HG03571 (cell line): ENCODE measurements around the gene SLC35C1.
"Not testable (repeated sequence)": the region's sequence is repeated elsewhere in the genome, so short reads cannot be mapped to it uniquely, and the experiment has no call there.

ENCODE experiments used
- ATAC-seq: cut with Tn5 transposase; IDR thresholded peaks from one replicate; pipeline ENCODE4 v1.9.1; 2021; ENCODE audit not compliant: unreplicated experiment

Gene SLC35C1

DNA sequence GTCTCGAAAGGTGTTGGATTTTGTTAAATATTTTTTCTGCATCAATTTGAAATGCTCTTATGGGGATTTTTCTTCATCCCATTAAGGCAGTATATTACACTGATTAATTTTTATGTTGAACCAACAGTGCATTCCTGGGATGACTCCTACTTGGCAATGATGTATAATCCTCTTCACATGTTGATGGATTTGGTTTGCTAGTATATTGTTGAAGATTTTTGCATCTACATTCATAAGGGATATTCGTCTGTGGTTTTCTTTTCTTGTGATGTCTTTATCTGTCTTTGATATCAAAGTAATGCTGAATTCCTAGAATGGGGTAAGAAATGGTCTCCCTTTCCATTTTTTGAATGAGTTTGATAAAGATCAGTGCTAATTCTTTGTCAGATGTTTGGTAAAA lies 18.7 kb upstream of the SLC35C1 start:
- no peak for ATAC-seq

DNA sequence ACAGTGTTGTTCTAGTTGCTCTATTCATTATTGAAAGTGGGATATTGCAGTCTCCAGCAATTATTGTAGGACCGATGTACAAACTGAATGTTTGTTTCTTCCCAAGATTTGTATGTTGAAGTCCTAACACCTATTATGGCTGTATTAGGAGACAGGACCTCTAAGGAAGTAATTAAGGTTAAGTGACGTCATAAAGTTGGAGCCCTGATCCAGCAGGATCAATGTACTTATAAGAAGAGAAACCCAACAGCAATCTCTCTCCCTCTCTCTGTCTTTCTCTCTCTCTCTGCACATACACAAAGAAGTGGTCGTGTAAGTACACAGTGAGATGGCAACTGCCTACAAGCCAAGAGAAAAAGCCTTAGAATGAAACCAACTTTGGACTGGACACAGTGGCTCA lies 16.1 kb upstream of the SLC35C1 start:
- no peak for ATAC-seq

DNA sequence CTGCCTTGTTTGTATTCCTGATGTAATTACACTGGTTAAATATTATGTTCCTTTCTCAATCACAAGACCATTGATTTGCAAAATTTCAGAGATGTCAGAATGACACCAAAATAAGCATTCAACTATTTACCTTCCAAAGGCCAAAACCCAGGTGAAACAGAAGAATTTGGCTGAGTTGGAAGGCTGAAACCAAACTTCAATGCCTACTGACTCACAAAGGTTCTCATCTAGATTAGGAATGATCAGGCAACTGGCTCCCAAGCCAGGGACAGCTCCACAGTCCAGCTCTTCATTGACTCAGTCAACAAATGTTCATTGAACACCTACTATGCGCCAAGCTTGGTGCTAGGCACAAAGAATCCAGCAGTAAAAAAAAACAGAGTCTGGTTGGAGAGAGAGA lies 13.4 kb upstream of the SLC35C1 start:
- ATAC-seq, result no peak

DNA sequence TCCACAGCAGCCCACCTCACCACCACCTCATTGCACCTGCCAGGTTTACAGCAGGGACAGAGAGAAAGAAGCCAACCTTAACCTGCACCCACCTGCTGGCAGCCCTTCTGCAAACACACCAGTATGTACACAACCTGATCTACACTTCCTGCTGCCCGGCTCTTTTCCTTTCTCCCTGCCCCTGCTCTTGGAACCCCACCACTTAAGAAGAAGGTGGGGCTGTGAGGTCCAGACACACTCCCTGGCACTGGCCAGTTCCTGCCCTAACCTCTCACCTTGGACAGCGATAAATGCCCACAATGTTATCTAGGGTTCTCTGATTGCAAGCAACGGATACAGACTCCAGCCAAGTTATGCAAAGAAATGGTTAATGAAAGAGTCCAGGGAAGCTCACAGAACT lies 10.8 kb upstream of the SLC35C1 start:
- ATAC-seq, result no peak

DNA sequence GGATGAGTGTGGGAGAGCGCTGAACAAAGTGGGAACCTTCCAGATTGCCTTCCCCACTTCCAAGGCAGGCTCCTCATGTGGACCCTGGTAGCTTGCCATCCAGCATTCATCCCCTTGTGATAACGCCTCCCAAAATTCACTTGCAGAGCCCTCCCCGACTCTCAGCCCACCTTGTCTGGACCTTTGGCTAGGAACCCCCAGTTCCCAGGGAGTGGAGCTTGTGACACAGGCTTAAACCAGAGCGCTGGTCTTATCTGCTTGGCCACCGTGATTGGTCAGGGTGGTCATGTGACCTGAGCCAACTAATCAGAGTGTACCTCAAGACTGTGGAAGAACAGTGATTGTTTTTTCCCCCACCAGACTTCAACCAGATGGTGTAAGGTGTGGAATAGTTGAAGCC lies 9.6 kb upstream of the SLC35C1 start:
- ATAC-seq, result no peak

DNA sequence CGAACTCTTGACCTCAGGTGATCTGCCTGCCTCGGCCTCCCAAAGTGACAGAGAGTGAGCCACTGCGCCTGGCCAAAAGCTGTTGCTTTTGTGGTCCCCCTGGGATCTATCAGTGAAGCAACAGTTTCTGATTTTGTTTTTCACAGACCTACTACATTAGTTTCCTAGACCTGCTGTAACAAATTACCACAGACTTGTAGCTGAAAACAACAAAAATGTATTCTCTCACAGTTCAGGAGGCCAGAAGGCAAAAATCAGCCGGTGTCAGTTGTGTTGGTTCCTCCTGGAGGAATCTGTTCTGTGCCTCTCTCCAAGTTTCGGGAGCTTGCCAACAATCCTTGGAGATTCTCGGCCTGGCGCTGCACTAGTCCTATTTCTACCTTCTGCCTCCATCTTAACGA lies 8.5 kb upstream of the SLC35C1 start:
- ATAC-seq, result no peak

DNA sequence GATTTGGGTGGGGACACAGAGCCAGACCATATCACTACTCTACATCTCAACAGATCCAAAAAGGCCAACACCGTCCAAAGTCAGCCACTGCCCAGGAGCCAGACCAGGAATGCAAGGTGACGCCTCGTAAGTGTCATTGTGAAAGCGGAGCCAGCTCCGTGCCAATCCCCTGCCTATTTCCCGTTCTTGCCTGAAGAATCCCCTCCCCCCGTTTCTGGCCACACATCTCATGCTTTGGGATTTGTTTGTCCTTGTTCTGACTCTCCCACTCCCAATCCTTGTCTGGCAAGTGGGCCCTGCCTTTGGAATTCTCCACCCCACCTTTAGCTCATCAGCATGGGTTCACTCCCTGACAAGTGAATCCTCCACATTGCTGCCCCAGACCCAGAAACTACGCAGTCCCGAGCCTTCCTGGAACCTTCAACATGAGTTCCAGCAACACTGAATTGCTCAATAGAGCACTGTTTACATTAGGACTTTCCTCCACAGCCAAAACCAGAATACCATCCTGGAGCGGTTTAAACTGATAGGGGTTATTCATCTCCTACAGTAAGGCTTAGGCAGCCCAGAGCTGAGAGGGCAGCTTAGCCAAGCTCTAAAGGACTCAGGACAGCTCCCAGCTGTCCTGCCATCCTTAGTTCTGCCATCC lies 6.0 kb upstream of the SLC35C1 start:
- no peak for ATAC-seq

DNA sequence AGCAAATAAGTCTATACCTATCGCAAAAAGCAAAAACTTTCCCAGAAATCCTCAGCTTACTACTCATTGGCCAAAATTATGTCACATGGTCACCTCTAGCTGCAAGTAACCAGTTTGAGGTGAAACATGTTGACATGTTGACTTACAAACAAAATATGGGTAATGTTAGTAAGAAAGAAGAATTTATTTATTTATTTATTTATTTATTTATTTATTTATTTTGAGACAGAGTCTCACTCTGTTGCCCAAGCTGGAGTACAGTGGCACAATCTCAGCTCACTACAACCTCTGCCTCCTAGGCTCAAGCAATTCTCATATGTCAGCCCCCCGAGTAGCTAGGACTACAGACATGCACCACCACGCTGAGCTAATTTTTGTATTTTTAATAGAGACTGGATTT lies 5.4 kb upstream of the SLC35C1 start:
- no peak for ATAC-seq

DNA sequence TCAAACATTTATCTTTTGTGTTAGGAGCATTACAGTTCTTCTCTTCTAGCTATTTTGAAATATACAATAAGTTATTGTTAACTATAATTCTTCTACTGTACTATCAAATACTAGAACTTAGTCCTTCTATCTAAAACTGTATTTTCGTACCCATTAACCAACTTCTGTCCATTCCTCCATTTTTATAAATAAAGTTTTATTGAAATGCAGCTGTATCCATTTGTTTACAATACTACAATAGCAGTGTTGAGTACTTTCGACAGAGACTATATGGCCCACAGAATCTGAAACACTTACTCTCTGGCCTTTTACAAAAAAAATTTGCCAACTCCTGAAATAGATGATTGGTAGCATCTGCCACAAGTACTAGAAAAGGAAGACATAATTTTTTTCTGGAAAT lies 4.7 kb upstream of the SLC35C1 start:
- ATAC-seq, result no peak

DNA sequence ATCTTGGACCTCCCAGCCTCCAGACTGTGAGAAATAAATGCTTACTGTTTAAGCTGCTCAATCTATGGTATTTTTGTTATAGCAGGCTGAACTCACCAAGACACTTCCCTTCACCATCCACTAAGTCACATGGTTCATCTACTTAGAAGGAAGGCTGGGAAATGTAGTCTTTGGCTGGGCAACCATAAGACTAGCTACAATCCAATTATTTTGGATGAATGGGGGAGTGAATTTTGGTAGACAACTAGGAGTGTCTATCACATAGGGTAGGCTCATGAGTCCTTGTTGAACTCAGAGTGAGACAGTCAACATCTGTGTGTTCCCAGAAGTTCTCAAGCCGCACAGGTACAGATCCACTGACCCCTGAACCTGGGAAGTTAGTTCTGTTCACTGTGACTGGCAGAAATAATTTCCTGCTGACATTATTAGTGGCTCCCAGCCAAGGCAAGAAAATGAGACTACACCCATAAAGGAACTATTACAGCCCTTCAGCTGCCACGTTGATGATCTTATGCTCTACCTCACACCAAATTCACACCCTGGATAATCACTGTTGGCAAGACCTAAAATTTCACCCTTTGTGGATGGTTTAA lies 3.1 kb upstream of the SLC35C1 start:
- ATAC-seq, result no peak

DNA sequence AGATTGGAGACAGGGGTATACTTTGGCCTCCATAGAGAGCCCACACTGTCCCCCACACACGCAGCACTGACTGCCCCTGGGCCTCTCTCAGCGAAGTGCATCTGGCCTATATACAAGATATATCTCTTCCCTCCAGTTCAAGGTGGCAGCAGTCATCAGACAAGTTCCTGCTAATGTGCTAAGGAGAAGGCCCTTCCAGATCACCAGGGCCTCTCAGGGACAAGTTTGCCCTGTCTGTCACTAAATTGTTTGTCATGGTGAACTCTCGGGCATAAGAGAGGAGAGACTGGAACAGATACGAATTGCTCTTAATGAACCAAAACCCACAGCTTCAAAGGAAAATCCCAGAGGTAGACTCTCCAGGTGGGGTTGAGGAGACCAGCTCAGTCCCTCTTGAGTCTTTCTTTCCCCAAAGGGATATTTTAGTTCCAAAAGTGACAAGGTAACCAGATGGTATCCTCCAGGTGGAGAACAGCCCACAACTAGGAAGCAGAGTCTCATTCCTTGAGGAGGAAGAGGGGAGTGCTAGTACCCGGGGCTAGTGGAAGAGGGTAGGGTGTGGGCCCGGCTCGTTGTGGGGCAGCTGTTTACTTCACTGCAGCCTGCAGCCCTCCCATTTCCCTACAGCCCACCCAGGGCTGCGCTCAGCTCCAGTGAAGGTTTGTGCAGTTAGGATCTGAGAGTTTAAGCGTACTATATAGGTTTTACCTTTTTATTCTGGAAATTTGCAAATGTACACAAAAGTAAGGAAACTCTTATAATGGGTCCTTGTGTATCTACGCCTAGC lies 2.2 kb upstream of the SLC35C1 start:
- ATAC-seq, result no peak

DNA sequence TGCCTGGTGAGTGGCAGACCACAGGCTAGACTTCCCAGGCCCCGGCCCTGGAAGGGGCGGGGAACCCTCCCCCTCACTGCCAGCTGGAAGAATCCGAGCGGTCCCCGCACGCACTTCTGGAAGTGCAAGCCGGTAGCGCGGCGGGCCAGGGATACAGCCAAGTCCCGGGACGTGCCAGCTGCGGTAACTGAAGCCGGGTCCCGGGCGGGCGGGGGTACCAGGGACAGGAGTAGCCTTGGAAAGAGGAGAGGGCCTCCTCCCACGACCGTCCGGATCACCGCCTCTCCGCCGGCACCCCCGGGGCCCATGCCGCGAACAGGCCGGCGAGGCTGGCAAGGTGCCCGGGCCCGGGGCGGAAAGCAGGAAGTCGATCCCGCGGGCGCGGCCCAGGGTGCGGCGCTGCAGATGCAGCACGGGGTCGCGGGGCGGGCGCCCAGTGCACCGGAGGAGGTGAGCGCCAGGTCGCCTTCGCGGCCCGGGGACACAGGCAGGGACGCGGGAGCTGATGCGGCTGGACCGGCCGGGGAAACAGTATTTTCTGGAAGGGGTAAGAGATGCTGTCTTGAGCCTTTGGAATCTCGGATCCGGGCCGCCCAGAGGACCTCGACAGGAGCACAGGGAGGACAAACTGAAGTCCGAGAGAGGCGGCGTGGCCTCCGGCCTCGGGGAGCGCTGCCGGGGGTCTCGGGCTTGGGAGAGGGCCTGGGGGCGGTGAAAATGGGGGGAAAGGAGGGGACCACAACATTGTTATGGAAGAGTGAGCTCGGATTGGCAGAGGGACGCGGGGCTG lies 783 bp upstream of the SLC35C1 start:
- ATAC-seq, result peak; percentile 24

DNA sequence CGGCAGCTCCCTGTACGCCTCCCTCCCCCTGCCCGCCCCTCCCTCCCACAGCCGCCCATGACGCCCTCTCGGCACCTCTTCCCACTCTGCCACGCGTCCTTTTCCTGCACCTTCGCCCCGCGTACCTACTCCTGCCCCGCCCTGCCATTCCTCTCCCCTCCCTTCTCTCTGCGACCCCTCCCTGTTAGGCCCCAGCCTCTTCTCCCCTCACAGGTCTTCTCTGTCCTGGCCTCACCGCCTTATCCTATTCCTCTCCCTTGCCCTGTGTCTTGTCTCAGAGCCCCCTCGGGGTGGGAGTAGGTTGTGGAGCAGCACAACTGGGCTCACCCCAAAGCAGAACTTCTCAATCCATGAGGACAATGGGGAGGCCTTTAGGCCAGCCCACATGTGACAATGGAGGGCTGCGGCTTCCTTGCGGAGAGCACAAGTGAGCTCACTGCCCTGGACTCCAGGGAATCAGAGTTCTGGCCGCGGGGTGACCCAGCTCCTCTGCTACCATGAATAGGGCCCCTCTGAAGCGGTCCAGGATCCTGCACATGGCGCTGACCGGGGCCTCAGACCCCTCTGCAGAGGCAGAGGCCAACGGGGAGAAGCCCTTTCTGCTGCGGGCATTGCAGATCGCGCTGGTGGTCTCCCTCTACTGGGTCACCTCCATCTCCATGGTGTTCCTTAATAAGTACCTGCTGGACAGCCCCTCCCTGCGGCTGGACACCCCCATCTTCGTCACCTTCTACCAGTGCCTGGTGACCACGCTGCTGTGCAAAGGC lies 539 bp downstream of the SLC35C1 start:
- peak; percentile 31 for ATAC-seq

DNA sequence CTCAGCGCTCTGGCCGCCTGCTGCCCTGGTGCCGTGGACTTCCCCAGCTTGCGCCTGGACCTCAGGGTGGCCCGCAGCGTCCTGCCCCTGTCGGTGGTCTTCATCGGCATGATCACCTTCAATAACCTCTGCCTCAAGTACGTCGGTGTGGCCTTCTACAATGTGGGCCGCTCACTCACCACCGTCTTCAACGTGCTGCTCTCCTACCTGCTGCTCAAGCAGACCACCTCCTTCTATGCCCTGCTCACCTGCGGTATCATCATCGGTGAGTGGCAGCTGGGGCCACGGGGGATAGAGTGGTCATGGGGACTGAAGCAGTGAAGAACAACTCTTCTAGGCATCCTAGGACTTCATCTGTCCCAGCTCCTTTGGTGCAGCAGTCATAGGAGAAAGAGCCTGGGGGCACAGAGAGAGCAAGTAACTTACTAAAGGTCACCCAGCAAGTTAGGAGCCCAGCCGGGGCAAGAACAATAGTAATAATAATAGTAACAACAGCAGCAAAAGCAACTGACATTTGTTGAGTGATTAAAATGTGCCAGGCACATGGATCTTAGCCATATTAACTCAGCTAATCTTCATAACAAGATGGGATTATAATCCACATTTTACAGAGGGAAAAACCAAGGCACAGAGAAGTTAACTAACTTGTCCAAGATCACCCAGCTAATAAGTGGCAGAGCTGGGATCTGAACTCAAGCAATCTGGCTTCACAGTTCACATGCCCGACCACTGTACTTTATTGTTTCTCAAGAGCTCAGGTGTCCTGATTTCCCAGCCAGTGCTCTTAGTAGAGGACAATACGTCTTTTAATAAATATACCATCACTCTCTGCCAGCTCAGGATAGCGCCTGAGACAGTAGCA lies 1.4 kb downstream of the SLC35C1 start:
- no peak for ATAC-seq

DNA sequence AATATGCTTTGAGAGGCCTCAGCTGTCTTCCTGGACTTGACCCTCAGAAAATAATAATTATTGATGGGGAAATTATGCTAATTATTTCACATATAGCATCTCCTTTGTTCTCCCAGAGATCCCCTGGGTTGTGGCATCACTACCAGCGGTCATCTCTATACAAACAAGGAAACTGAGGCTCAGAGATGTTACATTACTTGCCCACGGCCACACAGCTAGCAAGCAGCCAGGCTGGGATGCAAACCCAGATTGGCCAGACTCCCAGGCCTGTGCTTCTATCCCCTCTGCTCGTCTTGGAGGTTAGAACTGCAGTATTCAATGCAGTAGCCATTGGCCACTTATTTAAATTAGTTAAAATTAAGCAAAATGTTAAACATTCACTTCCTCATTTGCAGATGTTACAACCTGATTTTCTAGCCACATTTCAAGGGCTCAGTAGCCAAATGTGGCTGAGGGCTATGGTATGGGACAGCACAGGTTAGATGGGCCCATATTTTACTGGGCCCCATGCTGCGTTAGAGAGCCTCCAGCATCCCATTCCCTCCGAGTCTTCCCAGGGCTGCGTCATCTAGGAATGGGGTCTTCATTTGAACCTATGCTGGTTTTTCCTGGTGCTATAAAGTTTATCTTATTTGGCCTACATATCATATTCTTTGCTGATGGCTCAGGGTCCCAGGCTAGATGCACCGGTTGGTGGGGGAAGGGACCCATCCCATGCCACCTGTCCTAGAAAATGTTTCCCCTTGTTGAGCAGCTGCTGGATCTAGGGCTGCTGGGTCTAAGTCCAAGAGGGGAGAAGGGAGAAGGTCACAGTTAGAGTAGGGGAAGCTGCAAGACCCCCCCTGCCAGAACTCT lies 2.2 kb downstream of the SLC35C1 start:
- no peak for ATAC-seq

DNA sequence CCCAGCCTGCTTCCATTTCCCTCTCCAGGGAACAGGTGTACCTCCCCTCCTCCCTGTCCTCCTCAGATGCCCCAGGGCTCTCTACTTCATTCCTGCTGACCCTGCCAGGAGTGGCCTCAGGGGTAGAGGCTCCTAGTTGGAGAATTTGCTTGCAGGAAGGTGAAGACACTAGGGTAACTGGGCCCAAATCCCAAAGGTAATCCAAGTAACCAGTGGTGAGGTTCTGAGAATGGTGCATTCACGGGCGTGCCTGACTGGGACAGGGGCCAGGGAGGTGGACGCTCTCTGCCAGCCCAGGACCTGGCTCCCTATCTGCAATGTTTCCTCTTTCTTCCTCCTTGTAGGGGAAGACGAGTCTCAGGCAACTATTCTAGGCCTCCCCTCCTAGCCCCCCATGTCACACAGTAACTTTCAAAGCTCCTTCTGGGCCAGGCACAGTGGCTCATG lies 2.9 kb downstream of the SLC35C1 start:
- ATAC-seq, result no peak

DNA sequence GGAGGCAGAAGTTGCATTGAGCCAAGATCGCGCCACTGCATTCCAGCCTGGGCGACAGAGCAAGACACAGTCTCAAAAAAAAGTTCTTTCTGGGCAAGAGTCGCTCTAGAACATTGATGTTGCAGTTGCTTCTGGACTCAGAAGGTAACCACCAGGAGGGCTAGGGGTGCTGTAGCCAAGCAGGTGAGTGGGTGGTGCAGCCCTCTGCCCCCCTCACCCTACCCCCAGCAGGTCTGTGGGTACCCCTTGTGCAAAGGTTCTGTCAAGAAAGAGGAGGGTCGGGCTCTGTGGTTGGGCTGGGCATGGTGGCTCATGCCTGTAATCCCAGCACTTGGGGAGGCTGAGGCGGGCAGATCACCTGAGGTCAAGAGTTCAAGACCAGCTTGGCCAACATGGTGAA lies 3.5 kb downstream of the SLC35C1 start:
- ATAC-seq, result not testable (repeated sequence)

DNA sequence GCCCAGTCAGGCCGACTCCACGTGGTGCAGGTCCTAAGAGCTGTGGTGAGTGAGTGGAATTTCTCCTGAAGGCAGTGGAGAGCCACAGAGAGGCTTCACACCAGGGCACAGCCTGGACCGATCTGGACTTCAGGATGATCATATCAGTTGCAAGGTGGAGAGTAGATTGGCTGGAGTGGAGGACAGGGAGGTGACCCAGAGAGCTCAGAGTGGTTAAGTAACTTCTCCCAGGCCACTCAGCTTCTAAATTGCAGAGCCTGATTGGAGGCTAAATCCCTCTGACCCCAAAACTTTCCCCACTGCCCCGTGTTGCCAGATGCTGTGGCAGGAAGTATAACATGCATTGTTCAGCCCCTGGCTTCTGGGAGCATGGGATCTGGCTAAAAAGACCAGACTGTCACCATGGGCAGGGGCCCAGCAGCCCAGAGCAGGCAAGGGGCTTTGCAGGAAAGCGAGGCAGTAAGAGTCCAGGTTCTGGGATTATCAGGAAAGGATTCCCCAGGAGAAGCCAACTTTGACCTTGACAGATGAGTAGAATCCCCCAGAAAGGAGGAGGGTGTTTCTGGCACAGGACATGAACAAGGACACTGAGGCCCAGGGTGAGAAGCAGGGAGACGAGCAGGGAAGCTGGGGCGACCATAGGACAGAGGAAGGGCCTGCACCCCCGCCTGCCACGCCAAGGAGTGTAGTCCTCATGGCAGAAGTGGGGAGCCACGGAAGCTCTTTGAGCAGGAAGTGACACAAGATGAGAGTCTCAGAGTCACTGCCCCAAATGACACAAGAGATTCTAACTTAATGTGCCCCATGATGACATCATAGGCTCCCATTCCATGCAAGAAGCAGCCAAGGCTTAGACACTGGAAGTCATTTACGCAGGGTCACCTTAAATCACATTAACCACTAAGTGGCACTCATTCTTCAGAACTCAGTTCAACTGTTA lies 4.8 kb downstream of the SLC35C1 start:
- ATAC-seq, result no peak
